Fibroblast of lung (primary cell): ENCODE measurements around the gene GALNT1. TPM values are rescaled to one million over a fixed set of nuclear protein-coding genes. Genes with fewer than 3 reads are reported as not detected.
A peak's percentile ranks its signal among the peaks of the same experiment; 100 is the strongest.

ENCODE experiments used
- DNase-seq, 2 donors: peaks; one replicate each; pipeline versions ENCODE4 v3.0.0 to v3.0.0-alpha.2; 2010; ENCODE audit warnings: low read depth in 2 of 2
- H2AFZ ChIP-seq: 2 replicates; pipeline ENCODE4 v1.5.1; 2012; ENCODE audit warnings: low read length, control low read depth, inconsistent platforms
- H3K27ac ChIP-seq: 2 replicates; pipeline ENCODE4 v1.5.1; 2011; ENCODE audit warnings: low read length, control low read depth; ENCODE audit not compliant: insufficient read depth
- H3K27me3 ChIP-seq: 2 replicates; pipeline ENCODE4 v1.5.1; 2011; ENCODE audit warnings: mild to moderate bottlenecking, low read length; ENCODE audit not compliant: control insufficient read depth, insufficient read depth
- H3K36me3 ChIP-seq: 2 replicates; pipeline ENCODE4 v1.5.1; 2011; ENCODE audit warnings: low read length; ENCODE audit not compliant: control insufficient read depth, insufficient read depth
- H3K4me1 ChIP-seq: 2 replicates; pipeline ENCODE4 v1.5.1; 2011; ENCODE audit warnings: low read length; ENCODE audit not compliant: control insufficient read depth, insufficient read depth; ENCODE audit errors: extremely low read depth
- H3K4me2 ChIP-seq: 2 replicates; pipeline ENCODE4 v1.5.1; 2011; ENCODE audit warnings: low read length, control low read depth; ENCODE audit not compliant: insufficient read depth; ENCODE audit errors: extremely low read depth
- H3K4me3 ChIP-seq, 4 experiments: fragments of 200-600 bp in 1 of 4; sonication (generic) in 1 of 4; replicated peaks in 1 of 4; 2 replicates each; pipeline ENCODE4 v1.5.1; 2011 to 2016; ENCODE audit warnings: low read length in 4 of 4, low read depth in 3 of 4, mild to moderate bottlenecking in 3 of 4, control low read depth in 2 of 4, inconsistent platforms in 1 of 4, mixed read lengths in 1 of 4; ENCODE audit not compliant: insufficient read depth in 1 of 4; ENCODE audit errors: control extremely low read depth in 1 of 4
- H3K79me2 ChIP-seq: 2 replicates; pipeline ENCODE4 v1.5.1; 2012; ENCODE audit warnings: mild to moderate bottlenecking, low read length, inconsistent platforms; ENCODE audit not compliant: control insufficient read depth, insufficient read depth
- H3K9ac ChIP-seq: 2 replicates; pipeline ENCODE4 v1.5.1; 2011; ENCODE audit warnings: mild to moderate bottlenecking, low read length, control low read depth; ENCODE audit not compliant: insufficient read depth
- H3K9me3 ChIP-seq: 2 replicates; pipeline ENCODE4 v1.5.1; 2012; ENCODE audit warnings: low read depth, low read length; ENCODE audit not compliant: control insufficient read depth, insufficient read depth
- H4K20me1 ChIP-seq: 2 replicates; pipeline ENCODE4 v1.5.1; 2011; ENCODE audit warnings: low read length; ENCODE audit not compliant: control insufficient read depth, insufficient read depth; ENCODE audit errors: extremely low read depth
- CTCF ChIP-seq, 2 donors: IDR thresholded peaks in 1 of 2; conservative IDR thresholded peaks in 1 of 2; 1 replicate in 1 of 2; 2 replicates in 1 of 2; pipeline ENCODE4 v1.5.1; 2011 to 2012; ENCODE audit warnings: low read length in 2 of 2, control low read depth in 1 of 2, inconsistent platforms in 1 of 2, low read depth in 1 of 2, mild to moderate bottlenecking in 1 of 2
- EZH2 ChIP-seq: IDR thresholded peaks from 2 replicates; pipeline ENCODE4 v1.5.1; 2012; ENCODE audit warnings: low read length, control low read depth, mild to moderate bottlenecking; ENCODE audit errors: missing control alignments
- polyA plus RNA-seq, 2 donors: library from polyadenylated mRNA; depleted of rRNA in 1 of 2; stranded (reverse) in 1 of 2; unstranded in 1 of 2; fragments of >200 nt; gene quantifications; 2 replicates each; pipeline ENCODE4 v1.2.1, GENCODE V29; 2011 to 2012; ENCODE audit warnings: missing spikeins in 1 of 2
- total RNA-seq: library from RNA; depleted of rRNA; stranded (reverse); fragments of >200 nt; gene quantifications from 2 replicates; pipeline ENCODE4 v1.2.1, GENCODE V29; 2014

GALNT1 gene
- total and polyA plus RNA-seq, 2 donors (not counting 1 experiment from before 2014, with no cell fraction given) = 31.7 to 53.3 TPM

- Histone ChIP-seq H3K27ac (no peak overlapping the region), H3K79me2 (no peaks in the 10 kb centered on the region), H3K4me1 (peaks cover 2% of the 10 kb centered on the region), H3K9me3 (no peaks in the 10 kb centered on the region), H4K20me1 (no peaks in the 10 kb centered on the region), H3K4me3 (no peak overlapping the region), H3K4me2 (no peak overlapping the region), H3K27me3 (no peaks in the 10 kb centered on the region), H2AFZ (no peak overlapping the region), H3K9ac (no peak overlapping the region), H3K36me3 (no peaks in the 10 kb centered on the region)
- no peak for TF ChIP-seq CTCF (conservative IDR thresholded peaks at IDR 0.05 in 1 of 2, IDR thresholded peaks at IDR 0.05 in 1 of 2; ENCODE audit: low read depth in 1 of 2, low read length in 2 of 2)
- TF ChIP-seq EZH2 = no peak
- DNase-seq = no peak
Measured at GRCh38 chr18:35680139-35680551, 98.6 kb downstream of the GALNT1 start.

GRCh38 chr18:35682281-35682867, 100.8 kb downstream of the GALNT1 start:
- Histone ChIP-seq H3K9me3 (no peaks in the 10 kb centered on the region), H3K4me3 (no peak overlapping the region), H3K4me1 (peaks cover 2% of the 10 kb centered on the region), H3K79me2 (no peaks in the 10 kb centered on the region), H3K27me3 (no peaks in the 10 kb centered on the region), H4K20me1 (no peaks in the 10 kb centered on the region), H3K4me2 (no peak overlapping the region), H3K36me3 (no peaks in the 10 kb centered on the region), H3K9ac (no peak overlapping the region), H2AFZ (no peak overlapping the region), H3K27ac (no peak overlapping the region)
- peak in 1 of 2 donors; percentile 32 for DNase-seq
- no peak for TF ChIP-seq EZH2
- no peak for TF ChIP-seq CTCF (conservative IDR thresholded peaks at IDR 0.05 in 1 of 2, IDR thresholded peaks at IDR 0.05 in 1 of 2; ENCODE audit: low read depth in 1 of 2, low read length in 2 of 2)

GRCh38 chr18:35683021-35683420, 101.5 kb downstream of the GALNT1 start:
- H3K79me2 ChIP-seq = no peaks in the 10 kb centered on the region
- no peak overlapping the region for H3K9ac ChIP-seq
- H3K36me3 ChIP-seq = no peaks in the 10 kb centered on the region
- no peaks in the 10 kb centered on the region for H4K20me1 ChIP-seq
- TF ChIP-seq EZH2 = no peak
- no peak for TF ChIP-seq CTCF (conservative IDR thresholded peaks at IDR 0.05 in 1 of 2, IDR thresholded peaks at IDR 0.05 in 1 of 2; ENCODE audit: low read depth in 1 of 2, low read length in 2 of 2)
- H3K27me3 ChIP-seq = no peaks in the 10 kb centered on the region
- DNase-seq = peak in 1 of 2 donors; percentile 23
- H2AFZ ChIP-seq = no peak overlapping the region
- H3K9me3 ChIP-seq = no peaks in the 10 kb centered on the region
- no peak overlapping the region for H3K4me3 ChIP-seq
- peaks cover 2% of the 10 kb centered on the region for H3K4me1 ChIP-seq
- H3K4me2 ChIP-seq = no peak overlapping the region
- H3K27ac ChIP-seq = no peak overlapping the region
